Bronchial epithelial cell (primary cell): ENCODE results near the gene PLPPR1. TPM values are rescaled to one million over a fixed set of nuclear protein-coding genes. Genes with fewer than 3 reads are reported as not detected.

Source experiments
- DNase-seq: peaks from one replicate; pipeline ENCODE4 v3.0.0-alpha.2; 2010; ENCODE audit warnings: low read depth
- FAIRE-seq: peaks from 2 replicates; lab custom pipeline; 2011; peaks lifted over from hg19 to GRCh38; lab: Jason Lieb, UNC
- H3K27me3 ChIP-seq: 2 replicates; pipeline ENCODE4 v1.5.1; 2011; ENCODE audit warnings: low read length; ENCODE audit not compliant: control insufficient read depth, insufficient read depth
- H3K36me3 ChIP-seq: 2 replicates; pipeline ENCODE4 v1.5.1; 2011; ENCODE audit warnings: low read length; ENCODE audit not compliant: control insufficient read depth, insufficient read depth
- H3K4me3 ChIP-seq: 2 replicates; pipeline ENCODE4 v1.5.1; 2011; ENCODE audit warnings: mild to moderate bottlenecking, low read depth, low read length, control low read depth
- CTCF ChIP-seq: IDR thresholded peaks from 2 replicates; pipeline ENCODE4 v1.5.1; 2011; ENCODE audit warnings: mild to moderate bottlenecking, moderate library complexity, low read length, control low read depth, inconsistent platforms; ENCODE audit not compliant: insufficient read depth, severe bottlenecking
- total RNA-seq: library from RNA; depleted of rRNA; stranded (reverse); fragments of >200 nt; gene quantifications from 2 replicates; pipeline ENCODE4 v1.2.1, GENCODE V29; 2014

PLPPR1 gene
- total RNA-seq, 1 donor from 2014 or later, result not detected

- FAIRE-seq (no peak), DNase-seq (no peak)
- Histone ChIP-seq H3K4me3 (no peak overlapping the region), H3K27me3 (no peaks in the 10 kb centered on the region), H3K36me3 (no peaks in the 10 kb centered on the region)
- no peak for TF ChIP-seq CTCF
These were observed 129.8 kb downstream of the PLPPR1 start for GRCh38 chr9:101158361-101158760.

GRCh38 chr9:101162231-101162630, 133.7 kb downstream of the PLPPR1 start:
- Histone ChIP-seq H3K27me3 (no peaks in the 10 kb centered on the region), H3K4me3 (no peak overlapping the region), H3K36me3 (no peaks in the 10 kb centered on the region)
- no peak for FAIRE-seq
- DNase-seq, result no peak
- no peak for TF ChIP-seq CTCF

- Histone ChIP-seq H3K36me3 (no peaks in the 10 kb centered on the region), H3K27me3 (no peaks in the 10 kb centered on the region), H3K4me3 (no peak overlapping the region)
- TF ChIP-seq CTCF, result no peak
- FAIRE-seq, result no peak
- no peak for DNase-seq
These were observed 136.6 kb downstream of the PLPPR1 start for GRCh38 chr9:101165131-101165530.

GRCh38 chr9:101167490-101168134, 139.1 kb downstream of the PLPPR1 start:
- Histone ChIP-seq H3K27me3 (no peaks in the 10 kb centered on the region), H3K4me3 (no peak overlapping the region), H3K36me3 (no peaks in the 10 kb centered on the region)
- no peak for TF ChIP-seq CTCF
- DNase-seq, result no peak
- no peak for FAIRE-seq

- no peaks in the 10 kb centered on the region for H3K27me3 ChIP-seq
- no peak overlapping the region for H3K4me3 ChIP-seq
- TF ChIP-seq CTCF, result no peak
- no peak for DNase-seq
- H3K36me3 ChIP-seq, result no peaks in the 10 kb centered on the region
- FAIRE-seq, result no peak
These were observed 144.1 kb downstream of the PLPPR1 start for GRCh38 chr9:101172616-101173015.

GRCh38 chr9:101173907-101174306, 145.4 kb downstream of the PLPPR1 start:
- Histone ChIP-seq H3K4me3 (no peak overlapping the region), H3K27me3 (no peaks in the 10 kb centered on the region), H3K36me3 (no peaks in the 10 kb centered on the region)
- DNase-seq, result no peak
- no peak for TF ChIP-seq CTCF
- FAIRE-seq, result no peak
